Sciatic nerve (tissue), 2 donors: ENCODE results near the gene PMCH. TPM values are rescaled to one million over a fixed set of nuclear protein-coding genes. Genes with fewer than 3 reads are reported as not detected.
"Not testable (repeated sequence)": the region's sequence is repeated elsewhere in the genome, so short reads cannot be mapped to it uniquely, and the experiment has no call there.

Experiments
- ATAC-seq: fragments of 200-7000 bp; cut with Tn5 transposase; one replicate; pipeline ENCODE4 v1.9.1; 2020; ENCODE audit warnings: mild to moderate bottlenecking, moderate library complexity
- DNase-seq: peaks from one replicate; pipeline ENCODE4 v3.0.0-alpha.2; 2020; ENCODE audit warnings: low spot score
- intact Hi-C: fragments of 100-400 bp; cut with DNase I; formaldehyde crosslinking; loops from one replicate; pipeline ENCODE4 v1.14.2; 2022
- total RNA-seq: library from RNA; stranded (reverse); fragmentation: NEBNext Ultra II Directional; extraction: Animal tissue kit (Norgen Biotek cat#: 25700); gene quantifications from one replicate; pipeline ENCODE4 v1.2.1, GENCODE V29; 2021
- donor health status: DM: no; HTN: no; CAD: no.
- donor health status: DM: no; HTN: no; CAD: no.

Gene PMCH
- total RNA-seq, 1 donor from 2014 or later = not detected

DNA sequence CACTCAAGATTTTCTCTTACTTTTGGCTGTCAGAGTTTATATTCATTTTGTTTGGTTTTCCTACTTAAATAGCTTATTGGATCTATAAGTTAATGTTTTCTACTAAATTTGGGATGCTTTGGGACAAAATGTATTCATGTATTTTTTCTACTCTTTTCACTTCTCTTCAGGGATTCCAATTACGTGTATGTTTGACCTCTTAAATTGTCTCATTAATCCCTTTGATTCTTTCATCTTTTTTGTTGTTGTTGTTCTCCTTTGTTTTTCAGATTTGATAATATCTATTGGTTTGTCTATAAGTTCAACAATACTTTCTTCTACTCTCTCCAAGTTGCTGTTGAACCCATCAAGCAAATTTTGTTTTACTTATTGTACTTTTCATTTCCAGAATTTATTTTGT, 34.2 kb downstream of the PMCH start:
- no peak for DNase-seq
- ATAC-seq = no peak
- intact Hi-C loops = no loop called here

DNA sequence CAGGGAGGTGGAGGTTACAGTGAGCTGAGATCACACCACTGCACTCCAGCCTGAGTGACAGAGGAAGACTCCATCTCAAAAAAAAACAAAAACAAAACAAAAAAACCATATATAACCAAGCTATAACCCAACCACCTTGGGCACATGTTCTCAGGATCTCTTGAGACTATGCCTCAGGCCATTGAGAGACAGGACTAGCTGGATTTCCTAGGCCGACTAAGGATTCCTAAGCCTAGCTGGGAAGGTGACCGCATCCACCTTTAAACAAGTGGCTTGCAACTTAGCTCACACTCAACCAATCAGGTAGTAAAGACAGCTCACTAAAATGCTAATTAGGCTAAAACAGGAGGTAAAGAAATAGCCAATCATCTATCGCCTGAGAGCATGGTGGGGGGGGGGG, 42.4 kb downstream of the PMCH start:
- intact Hi-C loops, ATAC-seq, DNase-seq: not testable (repeated sequence)

DNA sequence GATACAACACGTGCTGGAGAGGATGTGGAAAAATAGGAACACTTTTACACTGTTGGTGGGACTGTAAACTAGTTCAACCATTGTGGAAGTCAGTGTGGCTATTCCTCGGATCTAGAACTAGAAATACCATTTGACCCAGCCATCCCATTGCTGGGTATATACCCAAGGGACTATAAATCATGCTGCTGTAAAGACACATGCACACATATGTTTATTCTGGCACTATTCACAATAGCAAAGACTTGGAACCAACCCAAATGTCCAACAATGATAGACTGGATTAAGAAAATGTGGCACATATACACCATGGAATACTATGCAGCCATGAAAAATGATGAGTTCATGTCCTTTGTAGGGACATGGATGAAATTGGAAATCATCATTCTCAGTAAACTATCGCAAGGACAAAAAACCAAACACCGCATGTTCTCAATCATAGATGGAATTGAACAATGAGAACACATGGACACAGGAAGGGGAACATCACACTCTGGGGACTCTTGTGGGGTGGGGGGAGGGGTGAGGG, 50.5 kb downstream of the PMCH start:
- ATAC-seq, intact Hi-C loops: not testable (repeated sequence)

More for the DNA sequence above, 50.5 kb downstream of the PMCH start:
- not testable (repeated sequence) for DNase-seq

Other genes starting within 250 kb of the PMCH start
- 55.6 TPM for gene WASHC3, start 135.8 kb downstream of the PMCH start, total RNA-seq
- gene NUP37, start 77.7 kb downstream of the PMCH start, total RNA-seq = 18.9 TPM
- 1.6 TPM for gene PARPBP, start 77.7 kb downstream of the PMCH start, total RNA-seq